ENCODE results near the gene ABCC2.

The ABCC2 gene

DNA sequence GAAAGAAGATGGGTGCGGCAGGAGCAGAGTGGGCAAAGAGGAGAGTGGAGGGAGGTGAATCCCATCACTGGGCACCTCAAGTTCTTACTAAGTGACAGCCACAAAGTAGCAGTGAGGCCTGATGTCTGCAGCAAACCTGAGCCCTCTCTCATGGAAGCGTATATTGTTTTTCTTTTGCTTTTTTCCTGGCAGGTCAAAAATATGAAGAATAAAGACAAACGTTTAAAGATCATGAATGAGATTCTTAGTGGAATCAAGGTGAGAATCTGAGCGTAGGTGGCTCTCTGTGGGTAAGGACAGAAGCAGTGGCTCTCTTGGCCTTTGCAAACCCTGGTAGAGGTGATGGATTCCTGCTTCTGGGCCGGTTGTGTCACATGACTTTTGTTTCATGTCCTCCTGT, 22.8 kb downstream of the ABCC2 start:
- no peaks in the 10 kb centered on the region for H3K4me1 ChIP-seq (ENCODE audit: control insufficient read depth in 1 of 2, insufficient read depth in 2 of 2, low read length in 2 of 2)
- H3K9me3 ChIP-seq (ENCODE audit: control insufficient read depth in 1 of 2, low read length in 2 of 2), result no peaks in the 10 kb centered on the region
- H3K9ac ChIP-seq (ENCODE audit: low read depth in 1 of 2, low read length in 2 of 2), result no peak overlapping the region
- no peaks in the 10 kb centered on the region for H3K27me3 ChIP-seq (ENCODE audit: control insufficient read depth in 1 of 2, insufficient read depth in 2 of 2, low read length in 2 of 2)
- no peak overlapping the region for H3K27ac ChIP-seq (ENCODE audit: low read depth, low read length)
- H3K4me3 ChIP-seq (ENCODE audit: low read depth in 1 of 2, low read length in 2 of 2), result no peak overlapping the region
- H3K36me3 ChIP-seq (ENCODE audit: control insufficient read depth in 1 of 2, insufficient read depth in 2 of 2, low read length in 2 of 2), result peaks cover 0 to 8% of the 10 kb centered on the region in 2 donors

DNA sequence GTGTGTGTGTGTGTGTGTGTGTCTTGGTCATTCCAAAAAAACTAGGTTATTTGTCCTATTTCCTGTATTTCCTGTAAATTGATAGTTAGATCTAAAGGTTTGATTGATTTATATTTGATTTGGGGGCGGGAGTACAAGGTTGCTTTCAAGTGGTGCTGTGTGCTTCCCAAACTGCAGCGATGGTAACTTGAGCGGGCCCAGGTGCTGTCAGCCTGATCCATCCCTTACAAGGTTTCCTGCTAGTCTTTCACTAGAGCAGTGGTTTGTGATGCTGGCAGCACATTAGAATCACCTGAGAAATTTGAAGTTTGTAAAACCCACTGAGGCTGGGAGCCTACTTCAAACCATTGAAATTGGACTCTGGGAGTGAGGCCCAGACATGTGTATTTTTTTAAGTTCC, 23.7 kb downstream of the ABCC2 start:
- no peaks in the 10 kb centered on the region for H3K4me1 ChIP-seq (ENCODE audit: control insufficient read depth in 1 of 2, insufficient read depth in 2 of 2, low read length in 2 of 2)
- no peaks in the 10 kb centered on the region for H3K9me3 ChIP-seq (ENCODE audit: control insufficient read depth in 1 of 2, low read length in 2 of 2)
- no peak overlapping the region for H3K27ac ChIP-seq (ENCODE audit: low read depth, low read length)
- no peak overlapping the region for H3K4me3 ChIP-seq (ENCODE audit: low read depth in 1 of 2, low read length in 2 of 2)
- peaks cover 0 to 8% of the 10 kb centered on the region in 2 donors for H3K36me3 ChIP-seq (ENCODE audit: control insufficient read depth in 1 of 2, insufficient read depth in 2 of 2, low read length in 2 of 2)
- H3K9ac ChIP-seq (ENCODE audit: low read depth in 1 of 2, low read length in 2 of 2), result no peak overlapping the region
- no peaks in the 10 kb centered on the region for H3K27me3 ChIP-seq (ENCODE audit: control insufficient read depth in 1 of 2, insufficient read depth in 2 of 2, low read length in 2 of 2)

DNA sequence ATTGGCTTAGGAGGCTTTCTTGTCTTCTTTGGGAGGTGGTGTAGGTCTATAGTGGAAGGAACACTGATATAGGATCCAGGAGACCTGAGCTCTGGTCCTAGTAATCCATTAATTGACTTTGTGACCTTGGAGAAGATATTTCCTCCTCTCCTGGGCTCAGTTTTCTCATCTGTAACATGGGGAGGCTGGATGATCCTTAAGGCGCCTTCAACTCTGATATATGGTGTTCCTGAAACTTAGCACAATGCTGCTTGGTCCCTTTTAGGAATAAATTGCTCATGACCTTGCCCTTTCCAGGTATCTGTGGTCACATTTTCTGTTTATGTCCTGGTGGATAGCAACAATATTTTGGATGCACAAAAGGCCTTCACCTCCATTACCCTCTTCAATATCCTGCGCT, 25.3 kb downstream of the ABCC2 start:
- H3K36me3 ChIP-seq (ENCODE audit: control insufficient read depth in 1 of 2, insufficient read depth in 2 of 2, low read length in 2 of 2), result peaks cover 0 to 8% of the 10 kb centered on the region in 2 donors
- H3K27ac ChIP-seq (ENCODE audit: low read depth, low read length), result no peak overlapping the region
- no peaks in the 10 kb centered on the region for H3K9me3 ChIP-seq (ENCODE audit: control insufficient read depth in 1 of 2, low read length in 2 of 2)
- H3K27me3 ChIP-seq (ENCODE audit: control insufficient read depth in 1 of 2, insufficient read depth in 2 of 2, low read length in 2 of 2), result no peaks in the 10 kb centered on the region
- no peak overlapping the region for H3K9ac ChIP-seq (ENCODE audit: low read depth in 1 of 2, low read length in 2 of 2)
- H3K4me3 ChIP-seq (ENCODE audit: low read depth in 1 of 2, low read length in 2 of 2), result no peak overlapping the region
- H3K4me1 ChIP-seq (ENCODE audit: control insufficient read depth in 1 of 2, insufficient read depth in 2 of 2, low read length in 2 of 2), result no peaks in the 10 kb centered on the region

DNA sequence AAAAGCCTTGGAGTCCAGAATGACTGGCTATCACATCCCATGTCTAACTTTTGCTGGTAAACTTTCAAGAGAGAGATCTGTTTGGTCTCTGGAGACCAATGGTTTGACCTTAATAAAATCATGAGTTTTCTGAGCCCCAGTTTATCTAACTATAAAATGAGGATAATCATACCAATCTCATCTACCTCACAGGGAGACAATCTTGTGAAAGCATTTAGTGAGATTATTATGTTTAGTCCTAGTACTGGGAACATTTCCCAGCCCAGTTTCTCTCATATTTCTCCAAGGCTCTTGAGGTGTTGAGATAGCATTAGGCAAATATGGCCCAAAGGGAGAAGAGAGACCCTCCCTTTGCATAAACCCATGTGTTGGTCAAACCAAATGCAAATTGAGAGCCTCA, 25.8 kb downstream of the ABCC2 start:
- Histone ChIP-seq H3K4me3 (ENCODE audit: low read depth in 1 of 2, low read length in 2 of 2) (no peak overlapping the region), H3K9ac (ENCODE audit: low read depth in 1 of 2, low read length in 2 of 2) (no peak overlapping the region), H3K27me3 (ENCODE audit: control insufficient read depth in 1 of 2, insufficient read depth in 2 of 2, low read length in 2 of 2) (no peaks in the 10 kb centered on the region), H3K36me3 (ENCODE audit: control insufficient read depth in 1 of 2, insufficient read depth in 2 of 2, low read length in 2 of 2) (peaks cover 0 to 8% of the 10 kb centered on the region in 2 donors), H3K9me3 (ENCODE audit: control insufficient read depth in 1 of 2, low read length in 2 of 2) (no peaks in the 10 kb centered on the region), H3K4me1 (ENCODE audit: control insufficient read depth in 1 of 2, insufficient read depth in 2 of 2, low read length in 2 of 2) (no peaks in the 10 kb centered on the region), H3K27ac (ENCODE audit: low read depth, low read length) (no peak overlapping the region)

DNA sequence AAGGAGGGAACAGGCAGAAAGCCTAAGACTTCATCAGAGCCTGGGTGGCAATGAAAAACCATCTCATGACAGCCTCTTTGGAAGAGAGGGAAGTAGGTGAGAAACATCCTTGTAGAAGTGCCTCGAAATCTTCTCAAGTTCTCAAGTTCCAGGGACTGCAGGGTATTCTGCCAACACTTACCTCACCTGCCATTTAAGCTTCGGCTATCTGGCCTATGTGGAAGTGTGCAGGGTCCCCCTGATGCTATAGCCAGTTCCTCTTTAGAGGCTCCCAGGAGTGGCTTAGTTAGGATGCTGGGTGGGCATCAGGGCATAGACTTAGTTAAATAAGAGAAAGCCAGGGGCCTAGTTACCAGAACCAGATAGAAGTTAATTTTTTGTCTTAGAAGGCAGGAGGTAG, 27.0 kb downstream of the ABCC2 start:
- H3K9ac ChIP-seq (ENCODE audit: low read depth in 1 of 2, low read length in 2 of 2), result no peak overlapping the region
- no peak overlapping the region for H3K27ac ChIP-seq (ENCODE audit: low read depth, low read length)
- H3K36me3 ChIP-seq (ENCODE audit: control insufficient read depth in 1 of 2, insufficient read depth in 2 of 2, low read length in 2 of 2), result peaks cover 0 to 6% of the 10 kb centered on the region in 2 donors
- H3K27me3 ChIP-seq (ENCODE audit: control insufficient read depth in 1 of 2, insufficient read depth in 2 of 2, low read length in 2 of 2), result no peaks in the 10 kb centered on the region
- no peaks in the 10 kb centered on the region for H3K9me3 ChIP-seq (ENCODE audit: control insufficient read depth in 1 of 2, low read length in 2 of 2)
- no peak overlapping the region for H3K4me3 ChIP-seq (ENCODE audit: low read depth in 1 of 2, low read length in 2 of 2)
- no peaks in the 10 kb centered on the region for H3K4me1 ChIP-seq (ENCODE audit: control insufficient read depth in 1 of 2, insufficient read depth in 2 of 2, low read length in 2 of 2)

DNA sequence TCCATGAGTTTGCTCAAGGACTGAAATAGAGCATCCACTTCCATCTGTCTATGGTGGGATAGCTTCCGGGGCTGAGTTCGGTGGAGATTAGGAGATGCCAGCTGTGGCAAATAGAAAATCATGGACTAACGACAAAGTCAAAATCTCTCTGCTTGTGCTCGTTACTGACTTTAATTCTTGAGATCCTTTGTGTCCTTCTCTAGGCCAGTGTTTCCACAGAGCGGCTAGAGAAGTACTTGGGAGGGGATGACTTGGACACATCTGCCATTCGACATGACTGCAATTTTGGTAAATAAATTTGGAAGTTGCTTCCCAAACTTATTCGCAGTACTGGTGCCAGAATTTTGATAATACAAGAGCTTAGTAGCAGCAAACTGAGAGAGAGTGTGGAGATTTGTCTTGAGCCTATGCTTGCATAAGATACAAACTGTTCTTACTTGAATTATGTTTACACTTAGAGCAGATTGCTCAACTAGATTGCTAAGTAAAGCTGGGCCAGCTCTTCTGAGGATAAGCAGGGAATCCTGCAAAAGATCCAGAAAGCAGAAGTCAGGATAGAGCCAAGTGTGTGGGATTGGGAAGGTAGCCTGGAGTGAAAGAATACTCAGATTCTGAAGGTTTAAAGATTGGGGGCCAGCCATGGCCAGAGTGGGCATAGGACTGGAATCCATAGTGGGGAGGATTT, 27.6 kb downstream of the ABCC2 start:
- Histone ChIP-seq H3K27ac (ENCODE audit: low read depth, low read length) (no peak overlapping the region), H3K4me3 (ENCODE audit: low read depth in 1 of 2, low read length in 2 of 2) (no peak overlapping the region), H3K36me3 (ENCODE audit: control insufficient read depth in 1 of 2, insufficient read depth in 2 of 2, low read length in 2 of 2) (peaks cover 0 to 5% of the 10 kb centered on the region in 2 donors)

DNA sequence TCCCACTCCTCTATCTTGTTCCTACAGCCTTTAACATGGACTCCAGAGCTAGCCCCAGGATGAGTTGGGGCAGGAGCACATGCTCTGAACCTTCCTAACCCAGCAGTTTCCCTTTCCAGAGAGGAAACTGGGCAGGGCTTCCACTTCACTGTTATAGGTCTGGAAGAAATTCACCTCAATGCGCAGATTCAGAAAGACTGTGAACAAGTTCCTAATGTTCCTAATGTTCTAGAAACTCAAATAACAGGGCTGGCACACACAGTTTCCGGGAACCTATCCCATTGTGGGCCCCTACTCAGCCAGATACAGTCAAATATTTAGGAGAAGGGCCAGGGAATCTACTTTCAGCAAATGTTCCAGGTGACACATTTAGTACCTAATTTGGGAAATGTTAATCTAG, 29.7 kb downstream of the ABCC2 start:
- Histone ChIP-seq H3K4me3 (ENCODE audit: low read depth in 1 of 2, low read length in 2 of 2) (no peak overlapping the region), H3K9ac (ENCODE audit: low read depth in 1 of 2, low read length in 2 of 2) (no peak overlapping the region), H3K4me1 (ENCODE audit: control insufficient read depth in 1 of 2, insufficient read depth in 2 of 2, low read length in 2 of 2) (no peaks in the 10 kb centered on the region), H3K36me3 (ENCODE audit: control insufficient read depth in 1 of 2, insufficient read depth in 2 of 2, low read length in 2 of 2) (peaks cover 0 to 5% of the 10 kb centered on the region in 2 donors), H3K27ac (ENCODE audit: low read depth, low read length) (no peak overlapping the region), H3K27me3 (ENCODE audit: control insufficient read depth in 1 of 2, insufficient read depth in 2 of 2, low read length in 2 of 2) (no peaks in the 10 kb centered on the region), H3K9me3 (ENCODE audit: control insufficient read depth in 1 of 2, low read length in 2 of 2) (no peaks in the 10 kb centered on the region)

More for the DNA sequence above, 27.6 kb downstream of the ABCC2 start:
- Histone ChIP-seq H3K4me1 (ENCODE audit: control insufficient read depth in 1 of 2, insufficient read depth in 2 of 2, low read length in 2 of 2) (no peaks in the 10 kb centered on the region), H3K9me3 (ENCODE audit: control insufficient read depth in 1 of 2, low read length in 2 of 2) (no peaks in the 10 kb centered on the region), H3K27me3 (ENCODE audit: control insufficient read depth in 1 of 2, insufficient read depth in 2 of 2, low read length in 2 of 2) (no peaks in the 10 kb centered on the region), H3K9ac (ENCODE audit: low read depth in 1 of 2, low read length in 2 of 2) (no peak overlapping the region)

DNA sequence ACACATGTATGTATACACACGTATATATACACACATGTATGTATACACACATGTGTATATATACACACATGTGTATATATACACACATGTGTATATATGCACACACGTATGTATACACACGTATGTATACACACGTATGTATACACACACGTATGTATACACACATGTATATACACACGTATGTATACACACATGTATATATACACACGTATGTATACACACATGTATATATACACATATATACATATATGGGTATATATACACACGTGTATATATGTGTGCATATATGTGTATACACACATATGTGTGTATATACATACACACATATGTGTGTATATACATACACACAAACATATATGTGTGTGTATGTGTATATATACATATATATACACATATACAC, 31.7 kb downstream of the ABCC2 start:
- Histone ChIP-seq H3K27ac (ENCODE audit: low read depth, low read length) (no peak overlapping the region), H3K4me1 (ENCODE audit: control insufficient read depth in 1 of 2, insufficient read depth in 2 of 2, low read length in 2 of 2) (no peaks in the 10 kb centered on the region), H3K9ac (ENCODE audit: low read depth in 1 of 2, low read length in 2 of 2) (no peak overlapping the region), H3K9me3 (ENCODE audit: control insufficient read depth in 1 of 2, low read length in 2 of 2) (no peaks in the 10 kb centered on the region), H3K27me3 (ENCODE audit: control insufficient read depth in 1 of 2, insufficient read depth in 2 of 2, low read length in 2 of 2) (no peaks in the 10 kb centered on the region), H3K4me3 (ENCODE audit: low read depth in 1 of 2, low read length in 2 of 2) (no peak overlapping the region), H3K36me3 (ENCODE audit: control insufficient read depth in 1 of 2, insufficient read depth in 2 of 2, low read length in 2 of 2) (peaks cover 0 to 5% of the 10 kb centered on the region in 2 donors)

DNA sequence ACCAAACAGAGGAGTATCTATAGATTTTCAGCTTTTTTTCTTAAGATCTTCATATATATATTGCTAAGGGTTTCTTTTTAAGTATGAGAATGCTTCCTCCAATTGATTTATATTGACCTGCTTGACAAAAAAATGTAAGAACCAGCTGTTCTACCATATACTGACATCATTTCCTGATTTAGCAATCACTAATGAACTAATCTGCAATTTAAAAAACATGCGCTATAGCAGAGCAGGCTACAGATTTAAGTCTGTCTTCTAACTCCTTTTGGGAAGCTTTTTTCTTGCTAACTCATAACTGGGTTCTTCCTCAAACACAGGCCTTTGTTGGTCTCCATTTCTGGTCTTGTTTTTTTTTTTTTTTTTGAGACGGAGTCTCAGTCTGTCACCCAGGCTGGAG, 33.2 kb downstream of the ABCC2 start:
- no peak overlapping the region for H3K27ac ChIP-seq (ENCODE audit: low read depth, low read length)
- H3K9me3 ChIP-seq (ENCODE audit: control insufficient read depth in 1 of 2, low read length in 2 of 2), result no peaks in the 10 kb centered on the region
- no peaks in the 10 kb centered on the region for H3K27me3 ChIP-seq (ENCODE audit: control insufficient read depth in 1 of 2, insufficient read depth in 2 of 2, low read length in 2 of 2)
- no peaks in the 10 kb centered on the region for H3K4me1 ChIP-seq (ENCODE audit: control insufficient read depth in 1 of 2, insufficient read depth in 2 of 2, low read length in 2 of 2)
- H3K9ac ChIP-seq (ENCODE audit: low read depth in 1 of 2, low read length in 2 of 2), result no peak overlapping the region
- H3K36me3 ChIP-seq (ENCODE audit: control insufficient read depth in 1 of 2, insufficient read depth in 2 of 2, low read length in 2 of 2), result peaks cover 0 to 12% of the 10 kb centered on the region in 2 donors
- H3K4me3 ChIP-seq (ENCODE audit: low read depth in 1 of 2, low read length in 2 of 2), result no peak overlapping the region

DNA sequence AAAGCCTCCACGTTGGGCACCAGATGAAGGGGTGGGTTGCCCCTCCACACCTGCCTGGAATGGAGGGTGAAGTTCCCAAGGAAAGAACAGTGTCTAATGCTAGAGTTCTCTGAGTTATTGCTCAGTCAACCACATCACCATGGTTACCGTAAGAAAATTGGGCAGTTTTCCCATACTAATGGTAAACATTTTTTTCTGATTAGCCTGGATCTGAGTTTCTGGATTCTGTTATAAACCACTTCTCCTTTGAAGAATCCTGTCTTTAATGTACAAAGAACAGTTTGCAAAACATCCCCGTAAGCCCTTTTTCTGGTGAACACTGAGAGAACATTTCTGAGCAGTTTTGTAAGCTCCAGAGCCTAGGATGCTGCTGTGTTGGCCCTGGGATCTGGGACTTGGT, 45.5 kb downstream of the ABCC2 start:
- no peak overlapping the region for H3K27ac ChIP-seq (ENCODE audit: low read depth, low read length)
- no peaks in the 10 kb centered on the region for H3K27me3 ChIP-seq (ENCODE audit: control insufficient read depth in 1 of 2, insufficient read depth in 2 of 2, low read length in 2 of 2)
- peaks cover 3 to 7% of the 10 kb centered on the region in 2 donors for H3K36me3 ChIP-seq (ENCODE audit: control insufficient read depth in 1 of 2, insufficient read depth in 2 of 2, low read length in 2 of 2)
- peaks cover 0 to 2% of the 10 kb centered on the region in 2 donors for H3K9me3 ChIP-seq (ENCODE audit: control insufficient read depth in 1 of 2, low read length in 2 of 2)
- no peak overlapping the region for H3K9ac ChIP-seq (ENCODE audit: low read depth in 1 of 2, low read length in 2 of 2)
- H3K4me1 ChIP-seq (ENCODE audit: control insufficient read depth in 1 of 2, insufficient read depth in 2 of 2, low read length in 2 of 2), result no peaks in the 10 kb centered on the region
- H3K4me3 ChIP-seq (ENCODE audit: low read depth in 1 of 2, low read length in 2 of 2), result no peak overlapping the region

Measured in duodenal mucosa (tissue), 2 donors.